Trophoblast cell (in vitro differentiated cells and primary cell): Measurements from ENCODE around the gene KMT2D.

Source experiments
- DNase-seq, 2 donors: peaks; one replicate each; pipeline ENCODE4 v3.0.0-alpha.2; 2016
- H2AFZ ChIP-seq: 2 replicates; pipeline ENCODE4 v1.6.1; 2013; ENCODE audit warnings: low read length, moderate library complexity, mild to moderate bottlenecking; ENCODE audit not compliant: insufficient read depth, poor library complexity
- H2AK5ac ChIP-seq: 2 replicates; pipeline ENCODE4 v1.6.1; 2013; ENCODE audit warnings: mild to moderate bottlenecking, low read length
- H2BK120ac ChIP-seq: 2 replicates; pipeline ENCODE4 v1.6.1; 2013; ENCODE audit warnings: low read length, mild to moderate bottlenecking, moderate library complexity; ENCODE audit not compliant: insufficient read depth, poor library complexity
- H2BK12ac ChIP-seq: 2 replicates; pipeline ENCODE4 v1.6.1; 2013; ENCODE audit warnings: mild to moderate bottlenecking, low read length, moderate library complexity
- H2BK5ac ChIP-seq: 2 replicates; pipeline ENCODE4 v1.6.1; 2013; ENCODE audit warnings: low read length, low read depth, moderate library complexity, mild to moderate bottlenecking; ENCODE audit not compliant: poor library complexity
- H3K14ac ChIP-seq: 2 replicates; pipeline ENCODE4 v1.6.1; 2013; ENCODE audit warnings: mild to moderate bottlenecking, low read length
- H3K18ac ChIP-seq: 2 replicates; pipeline ENCODE4 v1.6.1; 2013; ENCODE audit warnings: mild to moderate bottlenecking, low read length
- H3K23ac ChIP-seq: 2 replicates; pipeline ENCODE4 v1.6.1; 2013; ENCODE audit warnings: low read length
- H3K27ac ChIP-seq: 2 replicates; pipeline ENCODE4 v1.5.1; 2013; ENCODE audit warnings: low read depth, mild to moderate bottlenecking, inconsistent platforms, low read length, moderate library complexity
- H3K27me3 ChIP-seq: 2 replicates; pipeline ENCODE4 v1.6.1; 2013; ENCODE audit warnings: inconsistent platforms, mild to moderate bottlenecking, low read length, moderate library complexity; ENCODE audit not compliant: insufficient read depth
- H3K36me3 ChIP-seq, 2 experiments: 1 replicate in 1 of 2; 2 replicates in 1 of 2; pipeline ENCODE4 v1.6.1; 2013; ENCODE audit warnings: low read length in 2 of 2, mild to moderate bottlenecking in 2 of 2, moderate library complexity in 1 of 2; ENCODE audit not compliant: insufficient read depth in 2 of 2, control insufficient read depth in 1 of 2
- H3K4ac ChIP-seq: 2 replicates; pipeline ENCODE4 v1.6.1; 2013; ENCODE audit warnings: low read depth, mild to moderate bottlenecking, low read length, moderate library complexity
- H3K4me1 ChIP-seq, 2 experiments: 1 replicate in 1 of 2; 2 replicates in 1 of 2; pipeline ENCODE4 v1.6.1; 2013; ENCODE audit warnings: low read length in 2 of 2, mild to moderate bottlenecking in 2 of 2, moderate library complexity in 1 of 2; ENCODE audit not compliant: insufficient read depth in 2 of 2, control insufficient read depth in 1 of 2
- H3K4me2 ChIP-seq: 2 replicates; pipeline ENCODE4 v1.6.1; 2013; ENCODE audit warnings: inconsistent platforms, mild to moderate bottlenecking, low read length, moderate library complexity
- H3K4me3 ChIP-seq: 2 replicates; pipeline ENCODE4 v1.5.1; 2013; ENCODE audit warnings: mild to moderate bottlenecking, low read depth, low read length, inconsistent platforms
- H3K79me1 ChIP-seq: one replicate; pipeline ENCODE4 v1.6.1; 2013; ENCODE audit warnings: low read length
- H3K79me2 ChIP-seq: 2 replicates; pipeline ENCODE4 v1.6.1; 2013; ENCODE audit warnings: low read length, mild to moderate bottlenecking; ENCODE audit not compliant: control insufficient read depth, insufficient read depth, poor library complexity
- H3K9ac ChIP-seq: 2 replicates; pipeline ENCODE4 v1.6.1; 2013; ENCODE audit warnings: mild to moderate bottlenecking, low read length
- H3K9me3 ChIP-seq: 2 replicates; pipeline ENCODE4 v1.6.1; 2013; ENCODE audit warnings: low read depth, mild to moderate bottlenecking, control low read depth, inconsistent platforms, low read length; ENCODE audit not compliant: insufficient read depth
- H4K12ac ChIP-seq: 2 replicates; pipeline ENCODE4 v1.6.1; 2013; ENCODE audit warnings: low read depth, mild to moderate bottlenecking, low read length, moderate library complexity
- H4K8ac ChIP-seq: 2 replicates; pipeline ENCODE4 v1.6.1; 2013; ENCODE audit warnings: low read depth, mild to moderate bottlenecking, low read length, moderate library complexity
- H4K91ac ChIP-seq: one replicate; pipeline ENCODE4 v1.6.1; 2013; ENCODE audit warnings: low read depth, mild to moderate bottlenecking, low read length, moderate library complexity
- WGBS: extraction: QIAGEN DNeasy Blood & Tissue Kit; methylation state at CpG from one replicate; pipeline ENCODE4 v1.1.7; 2013; ENCODE audit warnings: missing lambda C conversion rate; ENCODE audit not compliant: insufficient read length, insufficient coverage; ENCODE audit errors: extremely low coverage; 5-methylcytosine and 5-hydroxymethylcytosine counted together

KMT2D gene

DNA sequence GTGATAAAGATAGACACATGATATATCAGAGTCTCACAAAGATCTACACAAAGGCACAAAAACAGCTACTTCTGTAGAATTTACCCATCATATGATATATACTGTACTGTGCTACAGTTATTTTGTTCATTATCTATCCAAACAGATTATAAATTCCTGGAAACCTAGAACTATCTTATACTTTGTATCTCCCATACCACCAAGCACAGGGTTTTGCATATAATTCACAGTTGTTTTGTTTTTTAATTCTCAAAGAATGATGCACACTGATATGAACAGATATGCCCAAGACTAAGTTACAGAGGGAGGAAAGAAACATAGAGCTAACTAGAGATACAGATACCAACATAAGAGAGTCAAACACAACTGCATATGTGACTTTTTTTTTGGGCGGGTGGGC is 45.4 kb downstream of the KMT2D start:
- H3K9ac ChIP-seq = no peak overlapping the region
- no peak overlapping the region for H3K4ac ChIP-seq
- no peak overlapping the region for H2AK5ac ChIP-seq
- no peak overlapping the region for H4K12ac ChIP-seq
- H3K27me3 ChIP-seq = no peaks in the 10 kb centered on the region
- peaks cover 6% of the 10 kb centered on the region for H3K79me2 ChIP-seq
- no peak overlapping the region for H4K8ac ChIP-seq
- H4K91ac ChIP-seq = no peak overlapping the region
- no peaks in the 10 kb centered on the region for H3K9me3 ChIP-seq
- no CpG with 5 or more reads among the region's 1 CpG for WGBS
- H3K18ac ChIP-seq = no peak overlapping the region
- H2BK120ac ChIP-seq = no peak overlapping the region
- no peak overlapping the region for H2AFZ ChIP-seq
- peaks cover 8% of the 10 kb centered on the region for H3K79me1 ChIP-seq
- H3K14ac ChIP-seq = no peak overlapping the region
- peaks cover 5 to 8% of the 10 kb centered on the region in 2 experiments for H3K36me3 ChIP-seq
- H3K4me3 ChIP-seq = no peak overlapping the region
- peaks cover 0 to 6% of the 10 kb centered on the region in 2 experiments for H3K4me1 ChIP-seq
- H3K4me2 ChIP-seq = no peak overlapping the region
- H2BK5ac ChIP-seq = no peak overlapping the region
- DNase-seq = no peak
- no peak overlapping the region for H2BK12ac ChIP-seq
- no peak overlapping the region for H3K27ac ChIP-seq
- no peak overlapping the region for H3K23ac ChIP-seq

DNA sequence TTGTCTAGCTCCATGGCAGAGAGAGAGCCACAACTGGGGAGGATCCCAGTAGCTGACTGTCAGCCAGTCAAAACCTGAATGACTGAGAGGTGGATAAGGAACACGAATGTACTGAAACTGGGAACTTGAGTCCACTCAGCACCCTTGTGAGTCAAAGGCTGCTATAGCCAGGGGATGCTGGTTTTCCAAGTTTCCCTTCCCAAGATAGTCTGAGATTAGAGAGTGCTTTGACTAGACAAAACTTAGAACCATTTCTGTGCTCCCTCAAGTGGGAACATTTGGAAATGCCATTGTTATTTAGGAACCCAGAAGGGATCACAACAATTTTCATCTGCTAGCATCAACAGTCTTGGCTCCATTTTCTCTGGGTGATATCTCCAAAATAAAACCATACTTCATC is 46.0 kb downstream of the KMT2D start:
- Histone ChIP-seq H2BK120ac (no peak overlapping the region), H3K79me1 (peaks cover 8% of the 10 kb centered on the region), H2BK12ac (no peak overlapping the region), H3K18ac (no peak overlapping the region), H3K14ac (no peak overlapping the region), H3K27ac (no peak overlapping the region), H3K23ac (no peak overlapping the region), H3K4me2 (no peak overlapping the region), H3K79me2 (peaks cover 6% of the 10 kb centered on the region), H3K9ac (no peak overlapping the region), H3K4me1 (peaks cover 0 to 6% of the 10 kb centered on the region in 2 experiments), H4K91ac (no peak overlapping the region), H3K27me3 (no peaks in the 10 kb centered on the region), H2AFZ (no peak overlapping the region), H2AK5ac (no peak overlapping the region), H4K12ac (no peak overlapping the region), H3K4ac (no peak overlapping the region), H3K36me3 (peaks cover 5 to 8% of the 10 kb centered on the region in 2 experiments), H2BK5ac (no peak overlapping the region), H3K4me3 (no peak overlapping the region), H3K9me3 (no peaks in the 10 kb centered on the region), H4K8ac (no peak overlapping the region)
- DNase-seq = peak in 1 of 2 donors; percentile 17
- WGBS = no CpG with 5 or more reads among the region's 1 CpG

DNA sequence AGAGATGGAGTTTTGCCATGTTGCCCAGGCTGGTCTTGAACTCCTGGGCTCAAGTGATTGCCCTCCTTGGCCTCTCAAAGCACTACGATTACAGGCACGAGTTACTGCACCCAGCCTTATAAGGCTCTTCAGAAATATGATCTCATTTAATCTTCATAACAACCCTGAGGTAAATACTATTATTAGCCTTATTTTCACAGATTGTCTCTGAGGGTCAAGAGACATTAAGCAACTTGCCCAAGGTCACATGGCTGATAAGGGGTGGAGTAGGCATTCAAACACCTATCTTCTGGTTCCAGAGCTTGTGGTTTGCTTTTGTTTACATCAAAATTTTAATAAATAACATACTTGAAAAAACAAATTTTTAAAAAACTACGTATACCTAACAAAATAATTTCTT is 47.2 kb downstream of the KMT2D start:
- Histone ChIP-seq H3K36me3 (peaks cover 5 to 8% of the 10 kb centered on the region in 2 experiments), H3K79me2 (peaks cover 6% of the 10 kb centered on the region), H4K12ac (no peak overlapping the region), H3K4ac (no peak overlapping the region), H3K4me3 (no peak overlapping the region), H3K9ac (no peak overlapping the region), H3K14ac (no peak overlapping the region), H3K79me1 (peaks cover 3% of the 10 kb centered on the region), H2BK120ac (no peak overlapping the region), H4K8ac (no peak overlapping the region), H3K9me3 (no peaks in the 10 kb centered on the region), H2AK5ac (no peak overlapping the region), H2AFZ (no peak overlapping the region), H2BK12ac (no peak overlapping the region), H3K27ac (no peak overlapping the region), H4K91ac (no peak overlapping the region), H3K18ac (no peak overlapping the region), H2BK5ac (no peak overlapping the region), H3K4me1 (peaks cover 0 to 5% of the 10 kb centered on the region in 2 experiments), H3K23ac (no peak overlapping the region), H3K27me3 (no peaks in the 10 kb centered on the region), H3K4me2 (no peak overlapping the region)
- no peak for DNase-seq
- WGBS = no CpG with 5 or more reads among the region's 3 CpGs

DNA sequence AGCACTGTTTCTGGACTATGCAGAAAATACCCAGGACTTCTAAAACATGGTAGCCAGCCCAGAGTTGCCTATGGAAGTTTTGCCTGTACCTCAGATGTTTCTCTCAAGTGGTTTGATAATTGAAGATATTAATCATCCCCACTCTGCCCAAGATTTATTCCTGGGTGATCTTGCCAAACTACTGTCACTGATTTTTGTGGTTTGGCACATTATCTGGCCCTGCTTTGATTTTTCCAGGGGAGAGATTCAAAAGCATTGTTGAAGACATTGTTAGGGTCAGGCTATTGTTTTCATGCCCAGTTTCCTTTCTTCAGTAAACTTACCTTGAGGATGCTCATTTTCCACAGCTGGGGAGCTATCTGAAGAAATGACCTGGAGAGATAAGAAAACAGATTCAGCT is 47.9 kb downstream of the KMT2D start:
- no peak overlapping the region for H2AK5ac ChIP-seq
- H3K79me2 ChIP-seq = no peaks in the 10 kb centered on the region
- no peak for DNase-seq
- H2AFZ ChIP-seq = no peak overlapping the region
- no peak overlapping the region for H3K14ac ChIP-seq
- H3K4me3 ChIP-seq = no peak overlapping the region
- no peak overlapping the region for H3K9ac ChIP-seq
- no peak overlapping the region for H3K27ac ChIP-seq
- H3K23ac ChIP-seq = no peak overlapping the region
- H4K91ac ChIP-seq = no peak overlapping the region
- no peak overlapping the region for H3K4ac ChIP-seq
- H3K79me1 ChIP-seq = no peaks in the 10 kb centered on the region
- no peaks in the 10 kb centered on the region for H3K27me3 ChIP-seq
- H3K36me3 ChIP-seq = peaks cover 5 to 8% of the 10 kb centered on the region in 2 experiments
- no peak overlapping the region for H3K18ac ChIP-seq
- no peak overlapping the region for H4K12ac ChIP-seq
- H2BK5ac ChIP-seq = no peak overlapping the region
- H2BK12ac ChIP-seq = no peak overlapping the region
- H3K4me1 ChIP-seq = peaks cover 0 to 1% of the 10 kb centered on the region in 2 experiments
- no peak overlapping the region for H2BK120ac ChIP-seq
- H3K9me3 ChIP-seq = no peaks in the 10 kb centered on the region
- H4K8ac ChIP-seq = no peak overlapping the region
- H3K4me2 ChIP-seq = no peak overlapping the region
